GM23248 (cell line): ENCODE data around the gene BEAN1. TPM values are rescaled to one million over a fixed set of nuclear protein-coding genes. Genes with fewer than 3 reads are reported as not detected.

ENCODE experiments used
- DNase-seq: peaks from one replicate; pipeline ENCODE4 v3.0.0-alpha.2; 2015
- H2AFZ ChIP-seq: fragments of 200-600 bp; sonication (generic); 2 replicates; pipeline ENCODE4 v1.6.1; 2016; ENCODE audit warnings: antibody characterized with exemption
- H3F3A ChIP-seq: fragments of 200-600 bp; sonication (generic); 2 replicates; pipeline ENCODE4 v1.6.1; 2016; ENCODE audit warnings: mild to moderate bottlenecking, antibody characterized with exemption, mixed run types; ENCODE audit not compliant: insufficient read depth
- H3K27ac ChIP-seq: fragments of 200-600 bp; sonication (generic); 2 replicates; pipeline ENCODE4 v1.5.1; 2016; ENCODE audit warnings: mild to moderate bottlenecking
- H3K27me3 ChIP-seq: fragments of 200-600 bp; sonication (generic); replicated peaks from 2 replicates; pipeline ENCODE4 v1.6.1; 2016; ENCODE audit warnings: mild to moderate bottlenecking; ENCODE audit not compliant: insufficient read depth
- H3K36me3 ChIP-seq: fragments of 200-600 bp; sonication (generic); 2 replicates; pipeline ENCODE4 v1.6.1; 2016; ENCODE audit warnings: low read depth, mild to moderate bottlenecking
- H3K4me1 ChIP-seq: fragments of 200-600 bp; sonication (generic); 2 replicates; pipeline ENCODE4 v1.6.1; 2016; ENCODE audit warnings: mild to moderate bottlenecking; ENCODE audit not compliant: insufficient read depth
- H3K4me2 ChIP-seq: fragments of 200-600 bp; sonication (generic); one replicate; pipeline ENCODE4 v1.6.1; 2016; ENCODE audit warnings: mild to moderate bottlenecking; ENCODE audit not compliant: unreplicated experiment
- H3K4me3 ChIP-seq: fragments of 200-600 bp; sonication (generic); 2 replicates; pipeline ENCODE4 v1.5.1; 2016; ENCODE audit warnings: mild to moderate bottlenecking
- H3K79me2 ChIP-seq: fragments of 200-600 bp; sonication (generic); 2 replicates; pipeline ENCODE4 v1.6.1; 2016; ENCODE audit warnings: mild to moderate bottlenecking; ENCODE audit not compliant: insufficient read depth
- H3K9ac ChIP-seq: fragments of 200-600 bp; sonication (generic); 2 replicates; pipeline ENCODE4 v1.6.1; 2016; ENCODE audit warnings: mild to moderate bottlenecking
- H3K9me2 ChIP-seq: fragments of 200-600 bp; sonication (generic); 2 replicates; pipeline ENCODE4 v1.6.1; 2016; ENCODE audit warnings: mixed run types, mild to moderate bottlenecking, moderate library complexity; ENCODE audit not compliant: insufficient read depth
- H3K9me3 ChIP-seq: fragments of 200-600 bp; sonication (generic); one replicate; pipeline ENCODE4 v1.6.1; 2017; ENCODE audit warnings: low read depth
- H4K20me1 ChIP-seq: fragments of 200-600 bp; sonication (generic); 2 replicates; pipeline ENCODE4 v1.6.0; 2016; ENCODE audit not compliant: insufficient read depth
- EZH2 ChIP-seq: fragments of 200-600 bp; sonication (generic); IDR thresholded peaks from 2 replicates; pipeline ENCODE4 v1.6.1; 2018; ENCODE audit warnings: antibody characterized with exemption, mild to moderate bottlenecking; ENCODE audit not compliant: insufficient read depth, poor library complexity, severe bottlenecking
- EZH2phosphoT487 ChIP-seq: fragments of 200-600 bp; sonication (generic); IDR thresholded peaks from 2 replicates; pipeline ENCODE4 v1.6.1; 2018; ENCODE audit warnings: antibody characterized with exemption, moderate library complexity, mild to moderate bottlenecking, low read depth; ENCODE audit not compliant: insufficient read depth
- whole genome bisulfite sequencing, 2 experiments: methylation state at CpG; one replicate each; pipeline ENCODE4 v1.1.6; 2015 to 2017; ENCODE audit warnings: low lambda C conversion rate in 2 of 2, low coverage in 1 of 2; ENCODE audit errors: missing lambda C conversion rate in 2 of 2; 5-methylcytosine and 5-hydroxymethylcytosine counted together
- in situ Hi-C: fragments of 300-500 bp; cut with MboI; formaldehyde crosslinking; loops from 2 replicates; pipeline ENCODE4 v1.15.0; 2020
- polyA plus RNA-seq: library from polyadenylated mRNA; unstranded; fragments of >200 nt; fragmentation: Nextera tagmentation; extraction: Ambion mirVana; gene quantifications from 2 replicates; pipeline ENCODE4 v1.2.1, GENCODE V29; 2016
- total RNA-seq: library from RNA; depleted of rRNA; stranded (reverse); fragments of >200 nt; shearing (Covaris generic); gene quantifications from 2 replicates; pipeline ENCODE4 v1.2.3, GENCODE V29; 2014

BEAN1 gene
- total and polyA plus RNA-seq, 2 experiments from 2014 or later, result 0.32 to 0.50 TPM

GRCh38 chr16:66469291-66469946, 42.3 kb downstream of the BEAN1 start:
- Histone ChIP-seq H4K20me1 (no peaks in the 10 kb centered on the region), H3K36me3 (no peaks in the 10 kb centered on the region), H3K27me3 (no peaks in the 10 kb centered on the region), H3K27ac (no peak overlapping the region), H3K9me2 (no peaks in the 10 kb centered on the region), H3K79me2 (no peaks in the 10 kb centered on the region), H3K9me3 (no peaks in the 10 kb centered on the region), H3K4me1 (no peaks in the 10 kb centered on the region), H2AFZ (no peak overlapping the region), H3K9ac (no peak overlapping the region), H3F3A (no peaks in the 10 kb centered on the region), H3K4me2 (no peak overlapping the region), H3K4me3 (no peak overlapping the region)
- no peak for DNase-seq
- no peak for TF ChIP-seq EZH2
- TF ChIP-seq EZH2phosphoT487, result no peak
- 91 to 92% methylated on average over 13 to 26 of the region's 26 CpGs for WGBS, 2 experiments
- in situ Hi-C loops, result no loop called here

GRCh38 chr16:66469947-66470546, 43.0 kb downstream of the BEAN1 start:
- DNase-seq, result no peak
- Histone ChIP-seq H3K9me3 (no peaks in the 10 kb centered on the region), H3K27me3 (no peaks in the 10 kb centered on the region), H3K4me1 (no peaks in the 10 kb centered on the region), H3K4me3 (no peak overlapping the region), H2AFZ (no peak overlapping the region), H3K9ac (no peak overlapping the region), H3K4me2 (no peak overlapping the region), H3K27ac (no peak overlapping the region), H3K79me2 (no peaks in the 10 kb centered on the region), H3K36me3 (no peaks in the 10 kb centered on the region), H3F3A (no peaks in the 10 kb centered on the region), H4K20me1 (no peaks in the 10 kb centered on the region), H3K9me2 (no peaks in the 10 kb centered on the region)
- WGBS, 2 experiments, result 80 to 87% methylated on average over 6 of the region's 6 CpGs
- no peak for TF ChIP-seq EZH2
- TF ChIP-seq EZH2phosphoT487, result no peak
- in situ Hi-C loops, result no loop called here

- Histone ChIP-seq H3K4me3 (no peak overlapping the region), H3K79me2 (no peaks in the 10 kb centered on the region), H3K9me3 (no peaks in the 10 kb centered on the region), H3K9me2 (no peaks in the 10 kb centered on the region), H3K36me3 (no peaks in the 10 kb centered on the region), H3K4me2 (no peak overlapping the region), H3K9ac (no peak overlapping the region), H3K27me3 (no peaks in the 10 kb centered on the region), H3K4me1 (no peaks in the 10 kb centered on the region), H2AFZ (no peak overlapping the region), H3K27ac (no peak overlapping the region), H4K20me1 (no peaks in the 10 kb centered on the region), H3F3A (no peaks in the 10 kb centered on the region)
- no peak for DNase-seq
- in situ Hi-C loops, result no loop called here
- WGBS, 2 experiments, result 74 to 77% methylated on average over 2 of the region's 2 CpGs
- TF ChIP-seq EZH2phosphoT487 (no peak), EZH2 (no peak)
These were observed 43.5 kb downstream of the BEAN1 start for GRCh38 chr16:66470556-66470955.

GRCh38 chr16:66471264-66471663, 44.2 kb downstream of the BEAN1 start:
- Histone ChIP-seq H2AFZ (no peak overlapping the region), H3K9me2 (no peaks in the 10 kb centered on the region), H3K4me2 (no peak overlapping the region), H3K36me3 (no peaks in the 10 kb centered on the region), H3K4me3 (no peak overlapping the region), H3K9ac (no peak overlapping the region), H4K20me1 (no peaks in the 10 kb centered on the region), H3K79me2 (no peaks in the 10 kb centered on the region), H3K4me1 (no peaks in the 10 kb centered on the region), H3F3A (no peaks in the 10 kb centered on the region), H3K27me3 (no peaks in the 10 kb centered on the region), H3K9me3 (no peaks in the 10 kb centered on the region), H3K27ac (no peak overlapping the region)
- in situ Hi-C loops, result no loop called here
- WGBS, 2 experiments, result 79 to 84% methylated on average over 10 of the region's 10 CpGs
- no peak for DNase-seq
- TF ChIP-seq EZH2phosphoT487, result no peak
